KMS-11 (cell line): ENCODE data around the gene SP5.

ENCODE experiments used
- H2AFZ ChIP-seq: fragments of 200-600 bp; sonication (generic); 2 replicates; pipeline ENCODE4 v1.6.1; 2016; ENCODE audit warnings: antibody characterized with exemption, mixed run types, low read depth
- H3K27ac ChIP-seq: fragments of 200-600 bp; sonication (generic); 2 replicates; pipeline ENCODE4 v1.6.1; 2016; ENCODE audit warnings: mild to moderate bottlenecking, mixed run types
- H3K27me3 ChIP-seq: fragments of 200-600 bp; sonication (generic); 2 replicates; pipeline ENCODE4 v1.6.1; 2017; ENCODE audit warnings: mild to moderate bottlenecking, low read depth, mixed run types, moderate library complexity; ENCODE audit not compliant: insufficient read depth
- H3K36me3 ChIP-seq: fragments of 200-600 bp; sonication (generic); 2 replicates; pipeline ENCODE4 v1.6.1; 2017; ENCODE audit warnings: mild to moderate bottlenecking, mixed run types; ENCODE audit not compliant: insufficient read depth
- H3K4me1 ChIP-seq: fragments of 200-600 bp; sonication (generic); 2 replicates; pipeline ENCODE4 v1.6.1; 2016; ENCODE audit warnings: mild to moderate bottlenecking, low read depth, mixed run types; ENCODE audit not compliant: poor library complexity, severe bottlenecking
- H3K4me2 ChIP-seq: fragments of 200-600 bp; sonication (generic); 2 replicates; pipeline ENCODE4 v1.7.0; 2016; ENCODE audit warnings: mild to moderate bottlenecking, mixed run types
- H3K4me3 ChIP-seq: fragments of 200-600 bp; sonication (generic); IDR thresholded peaks from 2 replicates; pipeline ENCODE4 v1.6.1; 2017; ENCODE audit warnings: low read depth, low read length, mixed read lengths; ENCODE audit not compliant: insufficient read depth
- H3K79me2 ChIP-seq: fragments of 200-600 bp; sonication (generic); 2 replicates; pipeline ENCODE4 v1.6.1; 2016; ENCODE audit warnings: low read depth, mixed run types; ENCODE audit not compliant: insufficient read depth
- H3K9ac ChIP-seq: fragments of 200-600 bp; sonication (generic); 2 replicates; pipeline ENCODE4 v1.6.1; 2016; ENCODE audit warnings: mild to moderate bottlenecking, mixed run types
- H4K20me1 ChIP-seq: fragments of 200-600 bp; sonication (generic); 2 replicates; pipeline ENCODE4 v1.6.1; 2016; ENCODE audit warnings: mild to moderate bottlenecking, mixed run types; ENCODE audit not compliant: insufficient read depth
- CTCF ChIP-seq: fragments of 200-600 bp; sonication (generic); conservative IDR thresholded peaks from 2 replicates; pipeline ENCODE4 v1.6.1; 2017; ENCODE audit warnings: low read depth, mild to moderate bottlenecking, antibody characterized with exemption, low read length, moderate library complexity, mixed read lengths

SP5 gene

GRCh38 chr2:170714381-170715061 is 616 bp upstream of the SP5 start:
- Histone ChIP-seq H3K27ac (no peak overlapping the region), H3K9ac (peak overlapping the region; percentile 44; the same call in 1 of the 2 replicates), H4K20me1 (no peaks in the 10 kb centered on the region), H3K36me3 (no peaks in the 10 kb centered on the region), H2AFZ (peak overlapping the region; percentile 78), H3K4me2 (peak overlapping the region; percentile 80), H3K4me3 (peak overlapping the region; percentile 73), H3K79me2 (no peaks in the 10 kb centered on the region), H3K27me3 (no peaks in the 10 kb centered on the region), H3K4me1 (no peaks in the 10 kb centered on the region)
- no peak for TF ChIP-seq CTCF

- H3K9ac ChIP-seq: no peak overlapping the region
- no peaks in the 10 kb centered on the region for H3K4me1 ChIP-seq
- H3K79me2 ChIP-seq: no peaks in the 10 kb centered on the region
- H3K4me3 ChIP-seq: no peak overlapping the region
- no peaks in the 10 kb centered on the region for H3K36me3 ChIP-seq
- no peak overlapping the region; the same call in 1 of the 2 replicates for H2AFZ ChIP-seq
- no peaks in the 10 kb centered on the region for H3K27me3 ChIP-seq
- H4K20me1 ChIP-seq: no peaks in the 10 kb centered on the region
- H3K4me2 ChIP-seq: no peak overlapping the region
- TF ChIP-seq CTCF: no peak
- no peak overlapping the region for H3K27ac ChIP-seq
These were observed 1.0 kb downstream of the SP5 start for GRCh38 chr2:170715932-170716777.

GRCh38 chr2:170716851-170717598 is 1.9 kb downstream of the SP5 start:
- Histone ChIP-seq H3K4me1 (no peaks in the 10 kb centered on the region), H3K79me2 (no peaks in the 10 kb centered on the region), H3K36me3 (no peaks in the 10 kb centered on the region), H4K20me1 (no peaks in the 10 kb centered on the region), H3K9ac (no peak overlapping the region), H2AFZ (no peak overlapping the region), H3K4me2 (no peak overlapping the region), H3K27ac (no peak overlapping the region), H3K4me3 (no peak overlapping the region), H3K27me3 (no peaks in the 10 kb centered on the region)
- no peak for TF ChIP-seq CTCF

- H3K27ac ChIP-seq: no peak overlapping the region
- no peak for TF ChIP-seq CTCF
- no peaks in the 10 kb centered on the region for H3K79me2 ChIP-seq
- H3K4me1 ChIP-seq: no peaks in the 10 kb centered on the region
- H4K20me1 ChIP-seq: no peaks in the 10 kb centered on the region
- H2AFZ ChIP-seq: no peak overlapping the region
- no peak overlapping the region for H3K4me3 ChIP-seq
- H3K27me3 ChIP-seq: no peaks in the 10 kb centered on the region
- H3K9ac ChIP-seq: no peak overlapping the region
- H3K36me3 ChIP-seq: no peaks in the 10 kb centered on the region
- H3K4me2 ChIP-seq: no peak overlapping the region
These were observed 2.4 kb downstream of the SP5 start for GRCh38 chr2:170717599-170717963.
